NB4 (cell line): ENCODE measurements around the gene TMOD1.
A peak's percentile ranks its signal among the peaks of the same experiment; 100 is the strongest.
"Not testable (repeated sequence)": the region's sequence is repeated elsewhere in the genome, so short reads cannot be mapped to it uniquely, and the experiment has no call there.

Experiments used
- DNase-seq: peaks from one replicate; pipeline ENCODE4 v3.0.0; 2010; ENCODE audit warnings: low read depth
- H3K4me3 ChIP-seq: one replicate; pipeline ENCODE4 v1.5.1; 2011; ENCODE audit warnings: mild to moderate bottlenecking, low read depth, low read length, moderate library complexity
- CTCF ChIP-seq: IDR thresholded peaks from one replicate; pipeline ENCODE4 v1.5.1; 2012; ENCODE audit warnings: low read depth, low read length
- MAX ChIP-seq: IDR thresholded peaks from 2 replicates; pipeline ENCODE4 v1.6.1; 2011; ENCODE audit warnings: low read depth, low read length
- MYC ChIP-seq: IDR thresholded peaks from 2 replicates; pipeline ENCODE4 v1.6.1; 2011; ENCODE audit warnings: low read depth, low read length
- POLR2A ChIP-seq: IDR thresholded peaks from 2 replicates; pipeline ENCODE4 v1.6.1; 2011; ENCODE audit warnings: mild to moderate bottlenecking; ENCODE audit not compliant: insufficient read length; ENCODE audit errors: extremely low read depth

TMOD1 gene

DNA sequence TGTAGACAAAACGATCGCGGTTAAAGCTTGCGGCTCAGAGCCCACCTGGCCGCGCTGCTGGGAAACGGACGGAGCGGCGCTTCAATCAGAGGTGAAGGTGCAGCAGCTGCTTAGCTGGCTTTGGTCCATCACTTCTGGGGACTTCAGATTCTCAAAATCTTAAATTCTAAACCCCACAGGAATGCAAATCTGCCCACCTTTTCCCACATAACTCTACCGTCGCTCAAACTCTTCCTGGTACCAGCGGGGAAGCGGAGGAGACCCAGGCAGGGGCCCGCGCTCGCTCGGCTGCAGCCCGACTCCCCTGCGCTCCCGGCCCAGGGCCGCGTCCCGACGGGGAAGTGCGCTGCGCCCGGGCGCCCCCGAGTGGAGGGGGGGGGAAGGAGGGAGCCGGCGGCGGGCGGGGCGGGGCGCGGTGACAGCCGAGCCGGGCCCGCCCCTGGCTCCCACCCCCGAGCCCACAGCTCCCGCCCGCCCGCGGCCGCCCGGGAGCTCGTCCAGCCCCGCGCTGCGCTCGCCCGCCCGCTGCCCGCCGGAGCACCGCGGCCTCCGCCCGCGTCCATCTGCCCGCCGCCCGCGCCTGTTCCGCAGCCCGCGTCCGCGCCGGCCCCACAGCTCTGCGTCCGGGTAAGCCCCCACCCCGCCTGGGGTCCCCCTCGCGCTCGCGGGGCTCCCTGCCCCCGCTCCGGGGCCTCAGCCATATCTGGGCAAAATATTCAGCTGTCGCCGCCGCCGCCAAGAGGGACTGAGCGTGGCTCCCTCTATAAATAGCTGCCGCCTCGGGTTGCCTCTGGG lies at the start of gene TMOD1:
TMOD1 (plus strand) TSS at position 490 of the 795 bp plus-strand sequence. CDS start 22,523 bp downstream, outside the sequence.
- H3K4me3 ChIP-seq, result no peak within 1 kb of the TSS
- peak; percentile 71 for DNase-seq
- TF ChIP-seq CTCF (peak; percentile 12), MYC (no peak)

GRCh38 chr9:97453573-97453972 lies 47.9 kb upstream of the TMOD1 start:
- DNase-seq, H3K4me3 ChIP-seq: not testable (repeated sequence)

DNA sequence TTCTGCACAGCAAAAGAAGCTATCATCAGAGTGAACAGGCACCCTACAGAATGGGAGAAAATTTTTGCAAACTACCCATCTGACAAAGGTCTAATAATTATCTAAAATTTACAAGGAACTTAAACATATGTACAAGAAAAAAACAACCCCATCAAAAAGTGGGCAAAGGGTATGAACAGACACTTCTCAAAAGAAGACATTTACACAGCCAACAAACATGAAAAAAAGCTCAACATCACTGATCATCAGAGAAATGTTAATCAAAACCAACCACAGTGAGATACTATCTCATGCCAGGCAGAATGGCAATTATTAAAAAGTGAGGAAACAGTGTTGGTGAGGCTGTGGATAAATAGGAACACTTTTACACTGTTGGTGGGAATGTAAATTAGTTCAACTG lies 44.6 kb upstream of the TMOD1 start:
- H3K4me3 ChIP-seq, DNase-seq: not testable (repeated sequence)

- TF ChIP-seq CTCF, result no peak
- no peak for TF ChIP-seq POLR2A
- TF ChIP-seq MYC, result no peak
- TF ChIP-seq MAX, result no peak
Measured at GRCh38 chr9:97459326-97459725, 42.1 kb upstream of the TMOD1 start.

GRCh38 chr9:97462159-97462558 lies 39.3 kb upstream of the TMOD1 start:
- TF ChIP-seq CTCF (no peak), MYC (no peak), POLR2A (no peak), MAX (no peak)
- no peak overlapping the region for H3K4me3 ChIP-seq
- no peak for DNase-seq

More at GRCh38 chr9:97459326-97459725, 42.1 kb upstream of the TMOD1 start:
- DNase-seq, result no peak
- no peak overlapping the region for H3K4me3 ChIP-seq

- DNase-seq, result no peak
- H3K4me3 ChIP-seq, result no peak overlapping the region
- TF ChIP-seq MAX, result no peak
- TF ChIP-seq CTCF, result no peak
- TF ChIP-seq MYC, result no peak
- TF ChIP-seq POLR2A, result no peak
Measured at GRCh38 chr9:97462914-97463313, 38.6 kb upstream of the TMOD1 start.

- TF ChIP-seq CTCF (peak; percentile 73), MYC (no peak; the same call in 1 of the 2 replicates)
- peak; percentile 70 for DNase-seq
Measured at GRCh38 chr9:97468658-97469448, 32.6 kb upstream of the TMOD1 start.

More at GRCh38 chr9:97468658-97469448, 32.6 kb upstream of the TMOD1 start:
- H3K4me3 ChIP-seq, result no peak overlapping the region
